GM12872 (cell line): ENCODE measurements around the gene SLC25A27.
A peak's percentile ranks its signal among the peaks of the same experiment; 100 is the strongest.

Source experiments
- CTCF ChIP-seq: IDR thresholded peaks from 3 replicates; pipeline ENCODE4 v1.5.1; 2011; ENCODE audit warnings: low read depth, mild to moderate bottlenecking, low read length, moderate library complexity; ENCODE audit not compliant: insufficient read depth

Gene SLC25A27

GRCh38 chr6:46626228-46626909 lies 26.4 kb upstream of the SLC25A27 start:
- TF ChIP-seq CTCF: peak; percentile 43; the same call in 1 of the 3 replicates

- TF ChIP-seq CTCF: no peak
Measured at GRCh38 chr6:46626976-46627375, 25.8 kb upstream of the SLC25A27 start.

- TF ChIP-seq CTCF: no peak
Measured at GRCh38 chr6:46628498-46628897, 24.3 kb upstream of the SLC25A27 start.

GRCh38 chr6:46628976-46629375 lies 23.8 kb upstream of the SLC25A27 start:
- no peak for TF ChIP-seq CTCF

GRCh38 chr6:46629691-46630090 lies 23.1 kb upstream of the SLC25A27 start:
- no peak for TF ChIP-seq CTCF

- TF ChIP-seq CTCF: no peak
Measured at GRCh38 chr6:46632053-46632452, 20.7 kb upstream of the SLC25A27 start.

- TF ChIP-seq CTCF: no peak
Measured at GRCh38 chr6:46635462-46635861, 17.3 kb upstream of the SLC25A27 start.
